BLaER1 treated with 17β-estradiol and CSF1 and Interleukin-3, amounts not matched to agents 10 nM and 100 nM (cell line): Measurements from ENCODE around the gene PTPRD.
A peak's percentile ranks its signal among the peaks of the same experiment; 100 is the strongest.

Experiments used
- H3K27ac ChIP-seq, 11 experiments: shearing (Covaris generic); formaldehyde crosslinking; 2 replicates each; pipeline ENCODE4 v1.8.1; 2022
- H3K27me3 ChIP-seq, 11 experiments: shearing (Covaris generic); formaldehyde crosslinking; 2 replicates each; pipeline ENCODE4 v1.8.1; 2022
- H3K36me3 ChIP-seq, 11 experiments: shearing (Covaris generic); formaldehyde crosslinking; 2 replicates each; pipeline ENCODE4 v1.8.1; 2022
- H3K4me1 ChIP-seq, 10 experiments: shearing (Covaris generic); formaldehyde crosslinking; 2 replicates each; pipeline ENCODE4 v1.8.1; 2022
- H3K4me2 ChIP-seq, 11 experiments: shearing (Covaris generic); formaldehyde crosslinking; 2 replicates each; pipeline ENCODE4 v1.8.1; 2022
- H3K4me3 ChIP-seq, 10 experiments: shearing (Covaris generic); formaldehyde crosslinking; 2 replicates each; pipeline ENCODE4 v1.8.1; 2022
- H3K9ac ChIP-seq, 11 experiments: shearing (Covaris generic); formaldehyde crosslinking; 2 replicates each; pipeline ENCODE4 v1.8.1; 2022
- H3K9me3 ChIP-seq, 11 experiments: shearing (Covaris generic); formaldehyde crosslinking; replicated peaks in 1 of 11; 2 replicates each; pipeline ENCODE4 v1.8.1; 2022
- H4K20me1 ChIP-seq, 11 experiments: shearing (Covaris generic); formaldehyde crosslinking; 2 replicates each; pipeline ENCODE4 v1.8.1; 2022
- Cebpa-rat ChIP-seq, 11 experiments: shearing (Covaris generic); IDR thresholded peaks; 2 replicates each; pipeline ENCODE4 v1.8.1; 2022

The PTPRD gene

GRCh38 chr9:9612270-9612669 lies 1000.5 kb downstream of the PTPRD start:
- Histone ChIP-seq H3K4me2 (peak overlapping the region in 8 of 11 experiments; percentile 26 to 71 (median 50); a peak in 12 of 22 replicates), H3K36me3 (no peaks in the 10 kb centered on the region), H3K4me3 (no peak overlapping the region), H3K4me1 (peaks cover 4 to 18% (median 8%) of the 10 kb centered on the region in 10 experiments; a peak in 18 of 20 replicates), H3K27me3 (no peaks in the 10 kb centered on the region), H4K20me1 (no peaks in the 10 kb centered on the region), H3K9ac (no peak overlapping the region), H3K27ac (no peak overlapping the region), H3K9me3 (no peaks in the 10 kb centered on the region)
- TF ChIP-seq Cebpa-rat (IDR thresholded peaks at IDR 0.05), result no peak

GRCh38 chr9:9605681-9606080 lies 1007.1 kb downstream of the PTPRD start:
- Histone ChIP-seq H4K20me1 (no peaks in the 10 kb centered on the region), H3K4me3 (no peak overlapping the region), H3K9ac (no peak overlapping the region), H3K4me2 (no peak overlapping the region), H3K9me3 (no peaks in the 10 kb centered on the region), H3K4me1 (no peaks in the 10 kb centered on the region), H3K27me3 (no peaks in the 10 kb centered on the region), H3K27ac (no peak overlapping the region), H3K36me3 (no peaks in the 10 kb centered on the region)
- TF ChIP-seq Cebpa-rat (IDR thresholded peaks at IDR 0.05), result no peak

- no peaks in the 10 kb centered on the region for H3K4me1 ChIP-seq
- H3K27ac ChIP-seq, result no peak overlapping the region
- no peak overlapping the region for H3K9ac ChIP-seq
- no peaks in the 10 kb centered on the region for H4K20me1 ChIP-seq
- H3K27me3 ChIP-seq, result no peaks in the 10 kb centered on the region
- H3K36me3 ChIP-seq, result no peaks in the 10 kb centered on the region
- H3K4me3 ChIP-seq, result no peak overlapping the region
- no peak overlapping the region for H3K4me2 ChIP-seq
- H3K9me3 ChIP-seq, result no peaks in the 10 kb centered on the region
- TF ChIP-seq Cebpa-rat (IDR thresholded peaks at IDR 0.05), result no peak
Observed at GRCh38 chr9:9603345-9603744, 1009.5 kb downstream of the PTPRD start.

GRCh38 chr9:9598723-9599122 lies 1014.1 kb downstream of the PTPRD start:
- H3K27ac ChIP-seq, result no peak overlapping the region
- H3K9me3 ChIP-seq, result no peaks in the 10 kb centered on the region
- no peaks in the 10 kb centered on the region for H4K20me1 ChIP-seq
- H3K4me1 ChIP-seq, result no peaks in the 10 kb centered on the region
- no peak overlapping the region for H3K9ac ChIP-seq
- H3K4me3 ChIP-seq, result no peak overlapping the region
- H3K36me3 ChIP-seq, result no peaks in the 10 kb centered on the region
- no peak for TF ChIP-seq Cebpa-rat (IDR thresholded peaks at IDR 0.05)
- H3K4me2 ChIP-seq, result no peak overlapping the region
- H3K27me3 ChIP-seq, result no peaks in the 10 kb centered on the region

GRCh38 chr9:9592104-9592503 lies 1020.7 kb downstream of the PTPRD start:
- peak in 2 of 11 experiments; percentile 13 to 50; a peak in 1 of 22 replicates for TF ChIP-seq Cebpa-rat (IDR thresholded peaks at IDR 0.05)
- Histone ChIP-seq H3K27me3 (no peaks in the 10 kb centered on the region), H4K20me1 (no peaks in the 10 kb centered on the region), H3K4me1 (no peaks in the 10 kb centered on the region), H3K9ac (no peak overlapping the region), H3K27ac (no peak overlapping the region), H3K9me3 (no peaks in the 10 kb centered on the region), H3K4me3 (no peak overlapping the region), H3K36me3 (no peaks in the 10 kb centered on the region), H3K4me2 (no peak overlapping the region)

- no peaks in the 10 kb centered on the region for H3K27me3 ChIP-seq
- peaks cover 0 to 18% (median 4%) of the 10 kb centered on the region in 10 experiments; a peak in 7 of 20 replicates for H3K4me1 ChIP-seq
- H3K9ac ChIP-seq, result no peak overlapping the region
- no peak overlapping the region for H3K4me3 ChIP-seq
- no peak overlapping the region for H3K27ac ChIP-seq
- no peaks in the 10 kb centered on the region for H4K20me1 ChIP-seq
- no peaks in the 10 kb centered on the region for H3K36me3 ChIP-seq
- H3K4me2 ChIP-seq, result peak overlapping the region in 6 of 11 experiments; percentile 20 to 49 (median 28); a peak in 9 of 22 replicates
- TF ChIP-seq Cebpa-rat (IDR thresholded peaks at IDR 0.05), result no peak
- H3K9me3 ChIP-seq, result no peaks in the 10 kb centered on the region
Observed at GRCh38 chr9:9585920-9586319, 1026.9 kb downstream of the PTPRD start.

- H3K36me3 ChIP-seq, result no peaks in the 10 kb centered on the region
- no peak overlapping the region for H3K27ac ChIP-seq
- no peaks in the 10 kb centered on the region for H3K9me3 ChIP-seq
- H4K20me1 ChIP-seq, result no peaks in the 10 kb centered on the region
- no peak overlapping the region for H3K4me2 ChIP-seq
- H3K4me1 ChIP-seq, result no peaks in the 10 kb centered on the region
- no peak overlapping the region for H3K9ac ChIP-seq
- H3K27me3 ChIP-seq, result no peaks in the 10 kb centered on the region
- TF ChIP-seq Cebpa-rat (IDR thresholded peaks at IDR 0.05), result no peak
- no peak overlapping the region for H3K4me3 ChIP-seq
Observed at GRCh38 chr9:9574080-9574479, 1038.7 kb downstream of the PTPRD start.

GRCh38 chr9:9565700-9566099 lies 1047.1 kb downstream of the PTPRD start:
- no peaks in the 10 kb centered on the region for H3K9me3 ChIP-seq
- no peak for TF ChIP-seq Cebpa-rat (IDR thresholded peaks at IDR 0.05)
- H3K4me3 ChIP-seq, result no peak overlapping the region
- no peaks in the 10 kb centered on the region for H3K36me3 ChIP-seq
- H3K9ac ChIP-seq, result no peak overlapping the region
- no peaks in the 10 kb centered on the region for H4K20me1 ChIP-seq
- no peak overlapping the region for H3K27ac ChIP-seq
- H3K4me2 ChIP-seq, result no peak overlapping the region
- no peaks in the 10 kb centered on the region for H3K27me3 ChIP-seq
- no peaks in the 10 kb centered on the region for H3K4me1 ChIP-seq

GRCh38 chr9:9563817-9564216 lies 1049.0 kb downstream of the PTPRD start:
- Histone ChIP-seq H3K9ac (no peak overlapping the region), H3K9me3 (no peaks in the 10 kb centered on the region)

GRCh38 chr9:9560382-9561035 lies 1052.3 kb downstream of the PTPRD start:
- H3K4me2 ChIP-seq, result no peak overlapping the region
- H3K27me3 ChIP-seq, result no peaks in the 10 kb centered on the region
- no peak overlapping the region for H3K9ac ChIP-seq
- H3K4me1 ChIP-seq, result no peaks in the 10 kb centered on the region
- no peak overlapping the region for H3K27ac ChIP-seq
- H3K9me3 ChIP-seq, result no peaks in the 10 kb centered on the region
- H4K20me1 ChIP-seq, result no peaks in the 10 kb centered on the region
- TF ChIP-seq Cebpa-rat (IDR thresholded peaks at IDR 0.05), result no peak
- H3K4me3 ChIP-seq, result no peak overlapping the region
- H3K36me3 ChIP-seq, result no peaks in the 10 kb centered on the region

More at GRCh38 chr9:9563817-9564216, 1049.0 kb downstream of the PTPRD start:
- H4K20me1 ChIP-seq, result no peaks in the 10 kb centered on the region
- H3K4me2 ChIP-seq, result no peak overlapping the region
- no peak overlapping the region for H3K27ac ChIP-seq
- TF ChIP-seq Cebpa-rat (IDR thresholded peaks at IDR 0.05), result no peak
- H3K27me3 ChIP-seq, result no peaks in the 10 kb centered on the region
- H3K36me3 ChIP-seq, result no peaks in the 10 kb centered on the region
- no peaks in the 10 kb centered on the region for H3K4me1 ChIP-seq
- no peak overlapping the region for H3K4me3 ChIP-seq
